MM.1S (cell line): Measurements from ENCODE around the gene SLC16A13.

Experiments used
- DNase-seq: peaks from one replicate; pipeline ENCODE4 v3.0.0-alpha.2; 2015
- H2AFZ ChIP-seq: fragments of 300-600 bp; sonication (generic); 2 replicates; pipeline ENCODE4 v1.6.0; 2016; ENCODE audit warnings: antibody characterized with exemption, low read length
- H3F3A ChIP-seq: fragments of 300-600 bp; sonication (generic); 2 replicates; pipeline ENCODE4 v1.6.1; 2016; ENCODE audit warnings: mild to moderate bottlenecking, antibody characterized with exemption, low read length, moderate library complexity, mixed read lengths; ENCODE audit not compliant: insufficient read depth
- H3K27ac ChIP-seq: fragments of 300-600 bp; sonication (generic); 2 replicates; pipeline ENCODE4 v1.5.1; 2016; ENCODE audit warnings: mild to moderate bottlenecking, low read length
- H3K27me3 ChIP-seq: fragments of 300-600 bp; sonication (generic); replicated peaks from 2 replicates; pipeline ENCODE4 v1.6.0; 2016; ENCODE audit warnings: low read length; ENCODE audit not compliant: insufficient read depth
- H3K36me3 ChIP-seq: fragments of 300-600 bp; sonication (generic); replicated peaks from 2 replicates; pipeline ENCODE4 v1.6.1; 2016; ENCODE audit warnings: mild to moderate bottlenecking, low read length, mixed read lengths; ENCODE audit not compliant: insufficient read depth
- H3K4me1 ChIP-seq: fragments of 300-600 bp; sonication (generic); 2 replicates; pipeline ENCODE4 v1.6.1; 2016; ENCODE audit warnings: low read length, mixed read lengths
- H3K4me2 ChIP-seq: fragments of 300-600 bp; sonication (generic); 2 replicates; pipeline ENCODE4 v1.6.0; 2016; ENCODE audit warnings: low read depth, low read length
- H3K4me3 ChIP-seq: fragments of 300-600 bp; sonication (generic); 2 replicates; pipeline ENCODE4 v1.5.1; 2016; ENCODE audit warnings: low read length, mixed read lengths
- H3K79me2 ChIP-seq: fragments of 300-600 bp; sonication (generic); 2 replicates; pipeline ENCODE4 v1.6.1; 2016; ENCODE audit warnings: mixed run types, low read length, mixed read lengths
- H3K9ac ChIP-seq: fragments of 300-600 bp; sonication (generic); 2 replicates; pipeline ENCODE4 v1.6.1; 2016; ENCODE audit warnings: low read length, mixed read lengths
- H3K9me2 ChIP-seq: fragments of 300-600 bp; sonication (generic); replicated peaks from 2 replicates; pipeline ENCODE4 v1.6.1; 2016; ENCODE audit warnings: mild to moderate bottlenecking, low read length, mixed read lengths; ENCODE audit not compliant: insufficient read depth
- H3K9me3 ChIP-seq: fragments of 300-600 bp; sonication (generic); replicated peaks from 2 replicates; pipeline ENCODE4 v1.6.1; 2016; ENCODE audit warnings: mild to moderate bottlenecking, low read length, mixed read lengths; ENCODE audit not compliant: insufficient read depth
- H4K20me1 ChIP-seq: fragments of 300-600 bp; sonication (generic); 2 replicates; pipeline ENCODE4 v1.6.1; 2016; ENCODE audit warnings: mild to moderate bottlenecking, low read length, moderate library complexity, mixed read lengths; ENCODE audit not compliant: insufficient read depth
- CTCF ChIP-seq: fragments of 300-600 bp; sonication (generic); IDR thresholded peaks from 2 replicates; pipeline ENCODE4 v1.5.1; 2016; ENCODE audit warnings: antibody characterized with exemption, low read length, mixed read lengths
- EZH2 ChIP-seq: fragments of 300-600 bp; sonication (generic); optimal IDR thresholded peaks from 2 replicates; pipeline ENCODE3; 2017; ENCODE audit warnings: low read depth, mild to moderate bottlenecking, antibody characterized with exemption, low read length, mixed read lengths
- EZH2phosphoT487 ChIP-seq: fragments of 300-600 bp; sonication (generic); IDR thresholded peaks from 2 replicates; pipeline ENCODE4 v1.6.1; 2018; ENCODE audit warnings: antibody characterized with exemption, low read length

Gene SLC16A13

GRCh38 chr17:7024402-7024785, 11.4 kb upstream of the SLC16A13 start:
- H3K9me3 ChIP-seq, result no peaks in the 10 kb centered on the region
- peaks cover 8% of the 10 kb centered on the region; the same call in 1 of the 2 replicates for H3F3A ChIP-seq
- H3K9ac ChIP-seq, result no peak overlapping the region
- TF ChIP-seq CTCF, result no peak
- TF ChIP-seq EZH2phosphoT487, result no peak
- no peak for TF ChIP-seq EZH2
- H3K27ac ChIP-seq, result no peak overlapping the region
- H4K20me1 ChIP-seq, result no peaks in the 10 kb centered on the region
- no peaks in the 10 kb centered on the region for H3K36me3 ChIP-seq
- H3K79me2 ChIP-seq, result no peaks in the 10 kb centered on the region
- no peaks in the 10 kb centered on the region for H3K27me3 ChIP-seq
- no peak overlapping the region for H3K4me2 ChIP-seq
- no peak overlapping the region for H3K4me3 ChIP-seq
- H3K4me1 ChIP-seq, result peaks cover 12% of the 10 kb centered on the region
- no peaks in the 10 kb centered on the region for H3K9me2 ChIP-seq
- no peak overlapping the region for H2AFZ ChIP-seq
- DNase-seq, result no peak

- Histone ChIP-seq H3K9ac (no peak overlapping the region), H2AFZ (no peak overlapping the region), H3K4me2 (no peak overlapping the region), H3K9me3 (no peaks in the 10 kb centered on the region), H3K79me2 (no peaks in the 10 kb centered on the region), H3K9me2 (no peaks in the 10 kb centered on the region), H3K27ac (no peak overlapping the region), H4K20me1 (no peaks in the 10 kb centered on the region), H3K27me3 (no peaks in the 10 kb centered on the region), H3F3A (peaks cover 8% of the 10 kb centered on the region; the same call in 1 of the 2 replicates), H3K36me3 (no peaks in the 10 kb centered on the region), H3K4me3 (no peak overlapping the region), H3K4me1 (peaks cover 21% of the 10 kb centered on the region)
- no peak for DNase-seq
- TF ChIP-seq EZH2phosphoT487 (no peak), CTCF (no peak), EZH2 (no peak)
Measured at GRCh38 chr17:7025245-7025644, 10.6 kb upstream of the SLC16A13 start.

- no peak overlapping the region for H3K27ac ChIP-seq
Measured at GRCh38 chr17:7026471-7027115, 9.2 kb upstream of the SLC16A13 start.

More at GRCh38 chr17:7026471-7027115, 9.2 kb upstream of the SLC16A13 start:
- Histone ChIP-seq H3K9ac (no peak overlapping the region), H3K36me3 (no peaks in the 10 kb centered on the region), H3F3A (0 out of 2 replicates have a peak, but pooled peaks cover 4% of the 10 kb centered on the region), H3K4me3 (no peak overlapping the region), H3K79me2 (no peaks in the 10 kb centered on the region), H3K4me1 (peaks cover 19% of the 10 kb centered on the region), H3K9me3 (no peaks in the 10 kb centered on the region), H3K27me3 (no peaks in the 10 kb centered on the region), H3K9me2 (no peaks in the 10 kb centered on the region), H4K20me1 (no peaks in the 10 kb centered on the region), H2AFZ (no peak overlapping the region), H3K4me2 (no peak overlapping the region)
- DNase-seq, result no peak
- TF ChIP-seq EZH2phosphoT487, result no peak
- TF ChIP-seq CTCF, result no peak
- no peak for TF ChIP-seq EZH2
